ENCODE results near the gene TYMP.

The TYMP gene

DNA sequence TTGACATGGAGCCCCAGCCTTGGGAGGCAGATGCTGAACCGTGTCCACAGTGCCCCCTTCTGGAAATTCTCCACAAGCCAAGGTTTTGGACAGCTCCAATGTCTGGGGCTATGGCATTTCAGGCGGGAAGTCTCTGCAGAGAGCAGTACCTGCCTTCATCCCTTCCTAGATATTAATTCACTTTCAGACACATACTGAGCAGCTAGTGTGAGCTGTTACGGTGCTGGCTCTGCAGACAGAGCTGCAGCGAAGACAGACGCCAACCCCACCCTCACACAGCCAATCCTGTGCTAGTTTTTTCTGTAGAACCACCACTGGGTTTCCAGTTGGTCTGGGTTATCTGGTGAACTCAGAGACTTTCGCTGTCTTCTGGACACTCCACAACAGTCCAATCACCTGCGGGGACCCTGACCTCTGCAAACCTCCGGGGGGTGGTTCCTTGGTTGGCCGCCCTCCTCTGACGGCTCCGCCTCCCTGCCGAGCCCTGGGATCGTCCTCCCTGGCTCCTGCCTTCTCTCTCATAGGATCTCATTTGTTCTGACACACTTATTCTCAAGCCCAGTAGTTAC is 31.4 kb downstream of the TYMP start:
- H3K4me3 ChIP-seq (ENCODE audit: low read depth, low read length): no peak overlapping the region
- in situ Hi-C loops (cut with HindIII; ENCODE audit: low pct_ligation_motif_present, low sequenced_read_pairs): no loop called here
- DNase-seq: peak; percentile 48
- H3K36me3 ChIP-seq (replicated peaks): peaks cover 9% of the 10 kb centered on the region
- no peak overlapping the region for H3K27ac ChIP-seq
- no peaks in the 10 kb centered on the region for H3K27me3 ChIP-seq (replicated peaks)
- TF ChIP-seq CTCF (IDR thresholded peaks at IDR 0.05; ENCODE audit: low read depth, low read length, missing control alignments): peak; percentile 87

GRCh38 chr22:50497093-50497492 is 32.7 kb downstream of the TYMP start:
- no peak for TF ChIP-seq CTCF (IDR thresholded peaks at IDR 0.05; ENCODE audit: low read depth, low read length, missing control alignments)
- Histone ChIP-seq H3K27me3 (replicated peaks) (no peaks in the 10 kb centered on the region), H3K4me3 (ENCODE audit: low read depth, low read length) (no peak overlapping the region), H3K36me3 (replicated peaks) (no peaks in the 10 kb centered on the region), H3K27ac (no peak overlapping the region)
- in situ Hi-C loops (cut with HindIII; ENCODE audit: low pct_ligation_motif_present, low sequenced_read_pairs): no loop called here
- DNase-seq: no peak

DNA sequence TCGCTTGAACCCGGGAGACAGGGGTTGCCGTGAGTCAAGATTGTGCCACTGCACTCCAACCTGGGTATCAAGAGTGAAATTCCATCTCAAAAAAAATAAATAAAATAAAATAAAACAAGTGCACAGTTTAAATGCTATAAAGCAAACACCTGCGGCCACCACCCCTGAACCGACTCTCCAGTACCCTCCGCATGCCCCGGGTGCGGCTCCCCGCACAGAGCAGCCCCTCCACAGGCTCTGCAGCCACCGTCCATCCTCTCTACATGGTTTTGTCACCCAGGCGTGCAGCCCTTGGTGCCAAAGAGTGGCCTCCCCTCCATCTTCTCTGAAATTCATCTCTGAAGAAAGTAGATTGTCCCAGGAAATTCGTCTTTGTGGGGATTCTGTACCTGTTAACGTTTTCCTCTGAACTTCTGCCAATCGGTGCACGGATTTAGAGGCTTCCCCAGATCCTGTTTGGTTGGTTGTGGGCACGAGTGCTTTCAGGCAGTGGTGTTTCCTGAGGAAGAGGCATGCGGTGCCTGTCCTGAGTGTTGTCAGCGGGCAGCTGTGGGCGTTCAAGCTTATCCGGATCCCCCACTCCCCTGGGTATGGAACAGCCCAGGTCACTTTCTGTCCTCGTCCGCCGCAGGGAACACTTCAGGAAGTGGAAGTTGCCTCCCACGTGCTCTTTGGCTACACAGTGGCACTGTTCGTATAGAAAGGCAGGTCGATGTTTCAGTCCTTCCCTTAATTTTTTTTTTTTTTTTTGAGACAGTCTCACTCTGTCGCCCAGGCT is 39.1 kb downstream of the TYMP start:
- in situ Hi-C loops (cut with HindIII; ENCODE audit: low pct_ligation_motif_present, low sequenced_read_pairs): no loop called here
- no peak overlapping the region for H3K27ac ChIP-seq
- no peak overlapping the region for H3K4me3 ChIP-seq (ENCODE audit: low read depth, low read length)
- no peaks in the 10 kb centered on the region for H3K27me3 ChIP-seq (replicated peaks)
- no peak for DNase-seq
- no peak for TF ChIP-seq CTCF (IDR thresholded peaks at IDR 0.05; ENCODE audit: low read depth, low read length, missing control alignments)
- no peaks in the 10 kb centered on the region for H3K36me3 ChIP-seq (replicated peaks)

DNA sequence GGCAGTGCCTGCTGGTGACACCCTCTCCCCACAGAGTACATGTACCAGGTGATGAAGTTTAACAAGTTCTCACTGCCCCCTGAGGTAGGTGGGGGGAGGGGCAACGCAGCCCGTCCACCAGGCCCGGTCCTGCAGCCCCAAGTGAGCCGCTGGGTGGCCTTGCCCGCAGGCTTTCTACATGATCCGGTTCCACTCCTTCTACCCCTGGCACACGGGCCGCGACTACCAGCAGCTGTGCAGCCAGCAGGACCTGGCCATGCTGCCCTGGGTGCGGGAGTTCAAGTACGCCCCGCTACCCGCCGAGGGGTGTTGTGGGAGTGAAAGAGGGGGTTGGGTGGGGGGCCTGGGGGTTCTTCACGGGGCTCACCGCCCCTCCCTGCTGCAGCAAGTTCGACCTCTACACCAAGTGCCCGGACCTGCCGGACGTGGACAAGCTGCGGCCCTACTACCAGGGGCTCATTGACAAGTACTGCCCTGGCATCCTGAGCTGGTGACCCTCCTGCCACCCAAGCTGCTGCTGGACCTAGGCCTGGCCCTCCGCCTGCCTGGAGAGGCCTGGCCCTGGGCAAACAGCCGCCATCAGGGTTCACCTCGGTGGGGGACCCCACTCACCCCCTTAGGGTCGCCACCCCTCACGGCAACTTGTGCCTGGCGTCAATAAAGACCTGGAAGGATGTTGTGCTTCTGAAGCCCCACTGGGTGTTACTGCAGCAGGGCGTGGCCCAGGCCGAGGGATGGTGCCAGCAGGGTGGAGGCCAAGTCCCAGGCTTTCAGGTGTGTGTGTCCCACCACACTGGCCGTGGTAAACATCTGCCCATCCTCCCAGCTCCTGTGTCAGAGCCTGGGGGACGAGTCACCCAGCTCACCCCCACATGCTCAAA is 40.2 kb downstream of the TYMP start:
- Histone ChIP-seq H3K27me3 (replicated peaks) (no peaks in the 10 kb centered on the region), H3K4me3 (ENCODE audit: low read depth, low read length) (no peak overlapping the region), H3K27ac (no peak overlapping the region), H3K36me3 (replicated peaks) (no peaks in the 10 kb centered on the region)
- in situ Hi-C loops (cut with HindIII; ENCODE audit: low pct_ligation_motif_present, low sequenced_read_pairs): no loop called here
- no peak for TF ChIP-seq CTCF (IDR thresholded peaks at IDR 0.05; ENCODE audit: low read depth, low read length, missing control alignments)
- DNase-seq: no peak

GRCh38 chr22:50488886-50489285 is 40.9 kb downstream of the TYMP start:
- H3K4me3 ChIP-seq (ENCODE audit: low read depth, low read length): no peak overlapping the region
- no peak for TF ChIP-seq CTCF (IDR thresholded peaks at IDR 0.05; ENCODE audit: low read depth, low read length, missing control alignments)
- H3K36me3 ChIP-seq (replicated peaks): no peaks in the 10 kb centered on the region
- H3K27me3 ChIP-seq (replicated peaks): no peaks in the 10 kb centered on the region
- no peak for DNase-seq
- in situ Hi-C loops (cut with HindIII; ENCODE audit: low pct_ligation_motif_present, low sequenced_read_pairs): no loop called here
- no peak overlapping the region for H3K27ac ChIP-seq
